Kidney epithelial cell (primary cell): Measurements from ENCODE around the gene LGR6. TPM values are rescaled to one million over a fixed set of nuclear protein-coding genes. Genes with fewer than 3 reads are reported as not detected.

Source experiments
- DNase-seq: peaks from one replicate; pipeline ENCODE4 v3.0.0-alpha.2; 2010; ENCODE audit warnings: low read depth
- H3K27me3 ChIP-seq: 2 replicates; pipeline ENCODE4 v1.6.0; 2011; ENCODE audit warnings: low read length; ENCODE audit not compliant: control insufficient read depth, insufficient read depth
- H3K36me3 ChIP-seq: 2 replicates; pipeline ENCODE4 v1.5.1; 2011; ENCODE audit warnings: low read length; ENCODE audit not compliant: control insufficient read depth, insufficient read depth
- H3K4me3 ChIP-seq: 2 replicates; pipeline ENCODE4 v1.5.1; 2011; ENCODE audit warnings: low read depth, mild to moderate bottlenecking, control low read depth, low read length
- CTCF ChIP-seq: IDR thresholded peaks from 2 replicates; pipeline ENCODE4 v1.5.1; 2011; ENCODE audit warnings: mild to moderate bottlenecking, moderate library complexity, low read length, control low read depth, inconsistent platforms; ENCODE audit not compliant: insufficient read depth, poor library complexity, severe bottlenecking
- total RNA-seq: library from RNA; depleted of rRNA; stranded (reverse); fragments of >200 nt; gene quantifications from 2 replicates; pipeline ENCODE4 v1.2.3, GENCODE V29; 2015

LGR6 gene
- total RNA-seq, 1 donor from 2014 or later = 0.08 TPM

- H3K27me3 ChIP-seq = peaks cover 12% of the 10 kb centered on the region
Observed at GRCh38 chr1:202247837-202248795, 54.5 kb downstream of the LGR6 start.

GRCh38 chr1:202248861-202249260 is 55.3 kb downstream of the LGR6 start:
- H3K27me3 ChIP-seq = peaks cover 12% of the 10 kb centered on the region
- H3K4me3 ChIP-seq = no peak overlapping the region
- H3K36me3 ChIP-seq = no peaks in the 10 kb centered on the region
- no peak for TF ChIP-seq CTCF
- DNase-seq = no peak

More at GRCh38 chr1:202247837-202248795, 54.5 kb downstream of the LGR6 start:
- no peak overlapping the region for H3K4me3 ChIP-seq
- DNase-seq = no peak
- no peak for TF ChIP-seq CTCF
- no peaks in the 10 kb centered on the region for H3K36me3 ChIP-seq

- no peak for DNase-seq
- no peak for TF ChIP-seq CTCF
- H3K27me3 ChIP-seq = peaks cover 12% of the 10 kb centered on the region
- no peaks in the 10 kb centered on the region for H3K36me3 ChIP-seq
- no peak overlapping the region for H3K4me3 ChIP-seq
Observed at GRCh38 chr1:202249436-202249835, 55.8 kb downstream of the LGR6 start.

GRCh38 chr1:202249846-202250245 is 56.2 kb downstream of the LGR6 start:
- Histone ChIP-seq H3K27me3 (peaks cover 12% of the 10 kb centered on the region), H3K4me3 (no peak overlapping the region), H3K36me3 (no peaks in the 10 kb centered on the region)
- no peak for DNase-seq
- TF ChIP-seq CTCF = no peak

GRCh38 chr1:202250982-202251381 is 57.4 kb downstream of the LGR6 start:
- peaks cover 17% of the 10 kb centered on the region for H3K27me3 ChIP-seq
- TF ChIP-seq CTCF = no peak

More at GRCh38 chr1:202250982-202251381, 57.4 kb downstream of the LGR6 start:
- Histone ChIP-seq H3K4me3 (no peak overlapping the region), H3K36me3 (no peaks in the 10 kb centered on the region)
- no peak for DNase-seq
